ENCODE results near the gene BMP10.
A peak's percentile ranks its signal among the peaks of the same experiment; 100 is the strongest.

BMP10 gene

GRCh38 chr2:68854476-68854875 is 16.7 kb downstream of the BMP10 start:
- no peak for DNase-seq (ENCODE audit: low read depth)
- no peak overlapping the region for H3K4me3 ChIP-seq (ENCODE audit: low read length)
- no peak for TF ChIP-seq CTCF (IDR thresholded peaks at IDR 0.05; ENCODE audit: insufficient read depth, low read depth, low read length, missing control alignments)

- no peak for TF ChIP-seq CTCF (IDR thresholded peaks at IDR 0.05; ENCODE audit: insufficient read depth, low read depth, low read length, missing control alignments)
- DNase-seq (ENCODE audit: low read depth), result no peak
- no peak overlapping the region for H3K4me3 ChIP-seq (ENCODE audit: low read length)
Measured at GRCh38 chr2:68853915-68854314, 17.3 kb downstream of the BMP10 start.

- no peak overlapping the region for H3K4me3 ChIP-seq (ENCODE audit: low read length)
- no peak for TF ChIP-seq CTCF (IDR thresholded peaks at IDR 0.05; ENCODE audit: insufficient read depth, low read depth, low read length, missing control alignments)
- DNase-seq (ENCODE audit: low read depth), result peak; percentile 39
Measured at GRCh38 chr2:68853035-68853434, 18.2 kb downstream of the BMP10 start.

GRCh38 chr2:68850524-68850923 is 20.7 kb downstream of the BMP10 start:
- DNase-seq (ENCODE audit: low read depth), result no peak
- H3K4me3 ChIP-seq (ENCODE audit: low read length), result no peak overlapping the region
- no peak for TF ChIP-seq CTCF (IDR thresholded peaks at IDR 0.05; ENCODE audit: insufficient read depth, low read depth, low read length, missing control alignments)

GRCh38 chr2:68849579-68850030 is 21.6 kb downstream of the BMP10 start:
- DNase-seq (ENCODE audit: low read depth), result no peak
- no peak overlapping the region for H3K4me3 ChIP-seq (ENCODE audit: low read length)
- TF ChIP-seq CTCF (IDR thresholded peaks at IDR 0.05; ENCODE audit: insufficient read depth, low read depth, low read length, missing control alignments), result no peak

- no peak for DNase-seq (ENCODE audit: low read depth)
- H3K4me3 ChIP-seq (ENCODE audit: low read length), result no peak overlapping the region
Measured at GRCh38 chr2:68847751-68848150, 23.4 kb downstream of the BMP10 start.

More at GRCh38 chr2:68847751-68848150, 23.4 kb downstream of the BMP10 start:
- no peak for TF ChIP-seq CTCF (IDR thresholded peaks at IDR 0.05; ENCODE audit: insufficient read depth, low read depth, low read length, missing control alignments)

Measured in epithelial cell of esophagus (primary cell).